ENCODE results near the gene TYK2.
"Not testable (repeated sequence)": the region's sequence is repeated elsewhere in the genome, so short reads cannot be mapped to it uniquely, and the experiment has no call there.

DNA sequence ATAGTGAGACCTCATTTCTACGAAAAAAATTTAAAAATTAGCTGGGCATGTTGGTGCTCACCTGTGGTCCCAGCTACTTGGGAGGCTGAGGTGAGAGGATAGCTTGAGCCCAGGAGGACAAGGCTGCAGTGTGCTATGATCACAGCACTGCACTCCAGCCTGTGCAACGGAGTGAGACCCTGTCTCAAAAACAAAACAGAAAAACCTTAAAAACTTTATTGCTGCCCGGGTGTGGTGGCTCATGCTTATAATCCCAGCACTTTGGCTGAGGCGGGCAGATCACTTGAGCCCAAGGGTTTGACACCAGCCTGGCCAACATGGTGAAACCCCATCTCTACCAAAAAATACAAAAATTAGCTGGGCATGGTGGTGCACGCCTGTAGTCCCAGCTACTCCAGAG lies 30.9 kb upstream of the TYK2 start:
- TF ChIP-seq, protein P1, sequence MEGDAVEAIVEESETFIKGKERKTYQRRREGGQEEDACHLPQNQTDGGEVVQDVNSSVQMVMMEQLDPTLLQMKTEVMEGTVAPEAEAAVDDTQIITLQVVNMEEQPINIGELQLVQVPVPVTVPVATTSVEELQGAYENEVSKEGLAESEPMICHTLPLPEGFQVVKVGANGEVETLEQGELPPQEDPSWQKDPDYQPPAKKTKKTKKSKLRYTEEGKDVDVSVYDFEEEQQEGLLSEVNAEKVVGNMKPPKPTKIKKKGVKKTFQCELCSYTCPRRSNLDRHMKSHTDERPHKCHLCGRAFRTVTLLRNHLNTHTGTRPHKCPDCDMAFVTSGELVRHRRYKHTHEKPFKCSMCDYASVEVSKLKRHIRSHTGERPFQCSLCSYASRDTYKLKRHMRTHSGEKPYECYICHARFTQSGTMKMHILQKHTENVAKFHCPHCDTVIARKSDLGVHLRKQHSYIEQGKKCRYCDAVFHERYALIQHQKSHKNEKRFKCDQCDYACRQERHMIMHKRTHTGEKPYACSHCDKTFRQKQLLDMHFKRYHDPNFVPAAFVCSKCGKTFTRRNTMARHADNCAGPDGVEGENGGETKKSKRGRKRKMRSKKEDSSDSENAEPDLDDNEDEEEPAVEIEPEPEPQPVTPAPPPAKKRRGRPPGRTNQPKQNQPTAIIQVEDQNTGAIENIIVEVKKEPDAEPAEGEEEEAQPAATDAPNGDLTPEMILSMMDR (IDR thresholded peaks at IDR 0.05) = not testable (repeated sequence)
- TF ChIP-seq POLR2A (IDR thresholded peaks at IDR 0.05) = not testable (repeated sequence)
